ENCODE results near the gene CSK. TPM values are rescaled to one million over a fixed set of nuclear protein-coding genes. Genes with fewer than 3 reads are reported as not detected.

CSK gene
- total RNA-seq, 1 experiment from 2014 or later: 82.6 TPM

GRCh38 chr15:74804935-74805334 lies 23.1 kb downstream of the CSK start:
- H3K9me3 Mint-ChIP-seq (ENCODE audit: low read depth, unreplicated experiment): no peaks in the 10 kb centered on the region
- no peak overlapping the region for H3K4me3 Mint-ChIP-seq (ENCODE audit: low read depth, unreplicated experiment)
- H3K36me3 Mint-ChIP-seq (ENCODE audit: insufficient read depth, unreplicated experiment): peaks cover 31% of the 10 kb centered on the region
- no peaks in the 10 kb centered on the region for H3K4me1 Mint-ChIP-seq (ENCODE audit: low read depth, unreplicated experiment)
- CTCF ChIA-PET: no interaction called here
- intact Hi-C loops (cut with micrococcal nuclease; ENCODE audit: unreplicated experiment): no loop called here
- DNase-seq: no peak
- BruUV-seq (replicated peaks): no TSS peak
- TF ChIP-seq CTCF (IDR thresholded peaks at IDR 0.05; ENCODE audit: unreplicated experiment): no peak
- no peak overlapping the region for H3K27ac Mint-ChIP-seq (ENCODE audit: unreplicated experiment)
- H3K27me3 Mint-ChIP-seq (ENCODE audit: unreplicated experiment): peaks cover 29% of the 10 kb centered on the region

GRCh38 chr15:74807282-74807681 lies 25.4 kb downstream of the CSK start:
- intact Hi-C loops (cut with micrococcal nuclease; ENCODE audit: unreplicated experiment): no loop called here
- no TSS peak for BruUV-seq (replicated peaks)
- no peak for TF ChIP-seq CTCF (IDR thresholded peaks at IDR 0.05; ENCODE audit: unreplicated experiment)
- Mint-ChIP-seq H3K27ac (ENCODE audit: unreplicated experiment) (no peak overlapping the region), H3K4me3 (ENCODE audit: low read depth, unreplicated experiment) (no peak overlapping the region), H3K36me3 (ENCODE audit: insufficient read depth, unreplicated experiment) (peaks cover 22% of the 10 kb centered on the region), H3K9me3 (ENCODE audit: low read depth, unreplicated experiment) (no peaks in the 10 kb centered on the region), H3K4me1 (ENCODE audit: low read depth, unreplicated experiment) (no peaks in the 10 kb centered on the region), H3K27me3 (ENCODE audit: unreplicated experiment) (peaks cover 29% of the 10 kb centered on the region)
- CTCF ChIA-PET: interaction anchor here (0.6 to 1.1 kb wide), 2 partner anchors 36 to 58 kb away, joined by 5 read pairs; no protein-coding TSS in a partner anchor
- DNase-seq: no peak

GRCh38 chr15:74808078-74808839 lies 26.4 kb downstream of the CSK start:
- H3K36me3 Mint-ChIP-seq (ENCODE audit: insufficient read depth, unreplicated experiment): peaks cover 12% of the 10 kb centered on the region
- H3K4me3 Mint-ChIP-seq (ENCODE audit: low read depth, unreplicated experiment): no peak overlapping the region
- intact Hi-C loops (cut with micrococcal nuclease; ENCODE audit: unreplicated experiment): no loop called here
- no peaks in the 10 kb centered on the region for H3K4me1 Mint-ChIP-seq (ENCODE audit: low read depth, unreplicated experiment)
- no peak for TF ChIP-seq CTCF (IDR thresholded peaks at IDR 0.05; ENCODE audit: unreplicated experiment)
- CTCF ChIA-PET: interaction anchor here (0.6 to 1.1 kb wide), 3 partner anchors 37 to 168 kb away, joined by 3 to 5 read pairs (median 3); no protein-coding TSS in a partner anchor
- peaks cover 29% of the 10 kb centered on the region for H3K27me3 Mint-ChIP-seq (ENCODE audit: unreplicated experiment)
- DNase-seq: no peak
- no peaks in the 10 kb centered on the region for H3K9me3 Mint-ChIP-seq (ENCODE audit: low read depth, unreplicated experiment)
- H3K27ac Mint-ChIP-seq (ENCODE audit: unreplicated experiment): no peak overlapping the region
- BruUV-seq (replicated peaks): no TSS peak

GRCh38 chr15:74808840-74809229 lies 27.0 kb downstream of the CSK start:
- peaks cover 29% of the 10 kb centered on the region for H3K27me3 Mint-ChIP-seq (ENCODE audit: unreplicated experiment)
- no peak overlapping the region for H3K4me3 Mint-ChIP-seq (ENCODE audit: low read depth, unreplicated experiment)
- DNase-seq: no peak
- intact Hi-C loops (cut with micrococcal nuclease; ENCODE audit: unreplicated experiment): no loop called here
- H3K4me1 Mint-ChIP-seq (ENCODE audit: low read depth, unreplicated experiment): no peaks in the 10 kb centered on the region
- CTCF ChIA-PET: no interaction called here
- no peaks in the 10 kb centered on the region for H3K9me3 Mint-ChIP-seq (ENCODE audit: low read depth, unreplicated experiment)
- no peak for TF ChIP-seq CTCF (IDR thresholded peaks at IDR 0.05; ENCODE audit: unreplicated experiment)
- H3K27ac Mint-ChIP-seq (ENCODE audit: unreplicated experiment): no peak overlapping the region
- BruUV-seq (replicated peaks): no TSS peak
- peaks cover 9% of the 10 kb centered on the region for H3K36me3 Mint-ChIP-seq (ENCODE audit: insufficient read depth, unreplicated experiment)

All from Calu3 (cell line).